Transverse colon (tissue), 4 donors: ENCODE measurements around the gene PRICKLE4. TPM values are rescaled to one million over a fixed set of nuclear protein-coding genes. Genes with fewer than 3 reads are reported as not detected.
"Not testable (repeated sequence)": the region's sequence is repeated elsewhere in the genome, so short reads cannot be mapped to it uniquely, and the experiment has no call there.

Experiments
- DNase-seq: peaks from one replicate; pipeline ENCODE4 v3.0.0-alpha.2; 2019
- H3K27ac ChIP-seq, 4 donors: fragments of 200-600 bp; sonication (generic); 2 replicates each; pipeline ENCODE4 v1.5.1; 2016 to 2018; ENCODE audit warnings: inconsistent platforms in 4 of 4
- H3K27me3 ChIP-seq: fragments of 200-600 bp; sonication (generic); 2 replicates; pipeline ENCODE4 v1.5.1; 2017; ENCODE audit warnings: inconsistent platforms
- H3K36me3 ChIP-seq, 4 donors: fragments of 200-600 bp; sonication (generic); 2 replicates each; pipeline ENCODE4 v1.5.1; 2017 to 2019; ENCODE audit warnings: inconsistent platforms in 4 of 4
- H3K4me1 ChIP-seq, 4 donors: fragments of 200-600 bp; sonication (generic); 2 replicates each; pipeline ENCODE4 v1.5.1; 2017 to 2020; ENCODE audit warnings: inconsistent platforms in 4 of 4
- H3K4me3 ChIP-seq, 4 donors: fragments of 200-600 bp; sonication (generic); 1 replicate in 1 of 4; 2 replicates in 3 of 4; pipeline versions ENCODE4 v1.5.1 to v1.6.1; 2017 to 2019; ENCODE audit warnings: inconsistent platforms in 4 of 4
- H3K9me3 ChIP-seq, 2 donors: fragments of 200-600 bp; sonication (generic); 2 replicates each; pipeline ENCODE4 v1.5.1; 2017 to 2019; ENCODE audit warnings: inconsistent platforms in 2 of 2
- EP300 ChIP-seq: sonication (generic); formaldehyde crosslinking; IDR thresholded peaks from one replicate; pipeline ENCODE4 v1.6.1; 2017; ENCODE audit warnings: antibody characterized with exemption, low read depth
- POLR2A ChIP-seq: fragments of 450-650 bp; IDR thresholded peaks from one replicate; pipeline ENCODE4 v1.6.1; 2016; ENCODE audit warnings: antibody characterized with exemption, mild to moderate bottlenecking, moderate library complexity
- POLR2AphosphoS5 ChIP-seq, 3 donors: sonication (generic); formaldehyde crosslinking; IDR thresholded peaks; one replicate each; pipeline ENCODE4 v1.6.1; 2016; ENCODE audit warnings: antibody characterized with exemption in 3 of 3
- WGBS, 2 donors: methylation state at CpG; one replicate each; pipeline ENCODE4 v1.1.5; 2018; ENCODE audit warnings: low coverage in 1 of 2; 5-methylcytosine and 5-hydroxymethylcytosine counted together
- in situ Hi-C, 4 donors: fragments of 200-750 bp; cut with MboI; loops; one replicate each; pipeline versions ENCODE4 v1.15.0 to v1.15.1; 2017; ENCODE audit warnings: low sequenced_read_pairs in 3 of 4, low pct_ligation_motif_present in 1 of 4, low pct_unique_long_range_greater_than_20kb in 1 of 4
- intact Hi-C: fragments of 100-400 bp; cut with DNase I; formaldehyde crosslinking; loops from one replicate; pipeline ENCODE4 v1.15.1; 2023; ENCODE audit warnings: low total_unique reads
- total RNA-seq, 4 donors: library from RNA; depleted of rRNA; stranded (reverse); fragments of >200 nt; gene quantifications; one replicate each; pipeline ENCODE4 v1.1.0, GENCODE V29; 2016
- TF ChIP-seq, protein P1 (sequence below), 5 experiments: fragments of 200-600 bp in 3 of 5; fragments of 450-650 bp in 2 of 5; sonication (generic) in 3 of 5; IDR thresholded peaks; 1 replicate in 2 of 5; 2 replicates in 3 of 5; pipeline ENCODE4 v1.5.1; 2016 to 2017; ENCODE audit warnings: antibody characterized with exemption in 5 of 5, inconsistent platforms in 3 of 5, mild to moderate bottlenecking in 2 of 5, moderate library complexity in 1 of 5

PRICKLE4 gene
- total RNA-seq, 4 donors from 2014 or later: 6.7 to 52.0 (median 21.0) TPM

DNA sequence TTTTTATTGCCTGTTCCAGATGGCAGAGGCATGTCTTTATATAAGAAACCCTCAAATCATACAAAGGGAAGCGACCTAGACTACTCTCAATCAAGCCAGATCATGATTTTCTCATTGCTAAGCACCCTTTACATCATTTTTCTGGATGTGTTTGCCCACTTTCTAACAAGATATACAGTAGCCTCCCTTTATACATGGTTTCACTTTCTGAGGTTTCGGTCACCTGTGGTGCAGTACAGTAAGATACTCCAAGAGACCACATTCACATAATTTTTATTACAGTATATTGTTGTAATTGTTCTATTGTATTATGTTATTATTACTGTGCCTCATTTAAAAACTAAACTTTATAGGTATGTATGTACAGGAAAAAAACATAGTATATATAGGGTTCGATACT lies 30.5 kb downstream of the PRICKLE4 start:
- H3K36me3 ChIP-seq: no peaks in the 10 kb centered on the region
- in situ Hi-C loops: no loop called here
- H3K27me3 ChIP-seq: no peaks in the 10 kb centered on the region
- H3K9me3 ChIP-seq: no peaks in the 10 kb centered on the region
- TF ChIP-seq POLR2AphosphoS5 (IDR thresholded peaks at IDR 0.05) (no peak), EP300 (no peak), POLR2A (no peak)
- TF ChIP-seq, protein P1, sequence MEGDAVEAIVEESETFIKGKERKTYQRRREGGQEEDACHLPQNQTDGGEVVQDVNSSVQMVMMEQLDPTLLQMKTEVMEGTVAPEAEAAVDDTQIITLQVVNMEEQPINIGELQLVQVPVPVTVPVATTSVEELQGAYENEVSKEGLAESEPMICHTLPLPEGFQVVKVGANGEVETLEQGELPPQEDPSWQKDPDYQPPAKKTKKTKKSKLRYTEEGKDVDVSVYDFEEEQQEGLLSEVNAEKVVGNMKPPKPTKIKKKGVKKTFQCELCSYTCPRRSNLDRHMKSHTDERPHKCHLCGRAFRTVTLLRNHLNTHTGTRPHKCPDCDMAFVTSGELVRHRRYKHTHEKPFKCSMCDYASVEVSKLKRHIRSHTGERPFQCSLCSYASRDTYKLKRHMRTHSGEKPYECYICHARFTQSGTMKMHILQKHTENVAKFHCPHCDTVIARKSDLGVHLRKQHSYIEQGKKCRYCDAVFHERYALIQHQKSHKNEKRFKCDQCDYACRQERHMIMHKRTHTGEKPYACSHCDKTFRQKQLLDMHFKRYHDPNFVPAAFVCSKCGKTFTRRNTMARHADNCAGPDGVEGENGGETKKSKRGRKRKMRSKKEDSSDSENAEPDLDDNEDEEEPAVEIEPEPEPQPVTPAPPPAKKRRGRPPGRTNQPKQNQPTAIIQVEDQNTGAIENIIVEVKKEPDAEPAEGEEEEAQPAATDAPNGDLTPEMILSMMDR (IDR thresholded peaks at IDR 0.05): no peak
- intact Hi-C loops: no loop called here
- no peak for DNase-seq
- 83 to 93% methylated on average over 3 of the region's 3 CpGs for WGBS, 2 donors
- H3K4me1 ChIP-seq: no peaks in the 10 kb centered on the region
- no peak overlapping the region for H3K27ac ChIP-seq
- no peak overlapping the region for H3K4me3 ChIP-seq

DNA sequence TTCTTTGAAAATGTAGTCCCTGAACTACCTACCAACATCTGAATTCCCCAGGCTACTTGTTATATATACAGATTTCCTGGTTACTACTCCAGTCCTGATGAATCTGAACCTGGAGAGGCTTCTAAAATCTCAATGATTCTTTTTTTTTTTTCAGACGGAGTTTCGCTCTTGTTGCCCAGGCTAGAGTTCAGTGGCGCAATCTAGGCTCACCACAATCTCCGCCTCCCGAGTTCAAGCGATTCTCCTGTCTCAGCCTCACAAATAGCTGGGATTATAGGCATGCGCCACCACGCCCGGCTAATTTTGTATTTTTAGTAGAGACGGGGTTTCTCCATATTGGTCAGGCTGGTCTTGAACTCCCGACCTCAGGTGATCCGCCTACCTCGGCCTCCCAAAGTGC lies 31.4 kb downstream of the PRICKLE4 start:
- H3K36me3 ChIP-seq, in situ Hi-C loops, H3K27ac ChIP-seq, H3K27me3 ChIP-seq, H3K9me3 ChIP-seq, intact Hi-C loops, H3K4me3 ChIP-seq, H3K4me1 ChIP-seq, DNase-seq: not testable (repeated sequence)
- WGBS, 2 donors: 96 to 100% methylated on average over 6 to 13 of the region's 13 CpGs

- intact Hi-C loops (no loop called here), in situ Hi-C loops (no loop called here)
- Histone ChIP-seq H3K4me3 (no peak overlapping the region), H3K4me1 (no peaks in the 10 kb centered on the region), H3K27ac (no peak overlapping the region), H3K27me3 (no peaks in the 10 kb centered on the region), H3K9me3 (no peaks in the 10 kb centered on the region), H3K36me3 (no peaks in the 10 kb centered on the region)
- WGBS, 2 donors: 93% methylated on average over 2 of the region's 2 CpGs
- TF ChIP-seq, protein P1 (IDR thresholded peaks at IDR 0.05): no peak
- TF ChIP-seq POLR2AphosphoS5 (IDR thresholded peaks at IDR 0.05) (no peak), EP300 (no peak), POLR2A (no peak)
- DNase-seq: no peak
These were observed 32.9 kb downstream of the PRICKLE4 start for GRCh38 chr6:41813469-41813868.

GRCh38 chr6:41813956-41814355 lies 33.4 kb downstream of the PRICKLE4 start:
- WGBS, 2 donors: 87 to 93% methylated on average over 2 of the region's 2 CpGs
- no peaks in the 10 kb centered on the region for H3K27me3 ChIP-seq
- no peak overlapping the region for H3K4me3 ChIP-seq
- in situ Hi-C loops (no loop called here), intact Hi-C loops (no loop called here)
- no peaks in the 10 kb centered on the region for H3K4me1 ChIP-seq
- H3K27ac ChIP-seq: no peak overlapping the region
- TF ChIP-seq POLR2AphosphoS5 (IDR thresholded peaks at IDR 0.05) (no peak), EP300 (no peak), POLR2A (no peak)
- TF ChIP-seq, protein P1 (IDR thresholded peaks at IDR 0.05): no peak
- no peak for DNase-seq
- no peaks in the 10 kb centered on the region for H3K36me3 ChIP-seq
- no peaks in the 10 kb centered on the region for H3K9me3 ChIP-seq

GRCh38 chr6:41814629-41815028 lies 34.0 kb downstream of the PRICKLE4 start:
- TF ChIP-seq POLR2AphosphoS5 (IDR thresholded peaks at IDR 0.05) (no peak), POLR2A (no peak)
- TF ChIP-seq, protein P1 (IDR thresholded peaks at IDR 0.05): no peak
- WGBS, 2 donors: 75 to 76% methylated on average over 4 of the region's 4 CpGs
- in situ Hi-C loops: no loop called here
- no peak overlapping the region for H3K27ac ChIP-seq
- H3K27me3 ChIP-seq: no peaks in the 10 kb centered on the region
- H3K9me3 ChIP-seq: no peaks in the 10 kb centered on the region
- H3K36me3 ChIP-seq: no peaks in the 10 kb centered on the region
- no peak overlapping the region for H3K4me3 ChIP-seq
- no peaks in the 10 kb centered on the region for H3K4me1 ChIP-seq
- DNase-seq: no peak
- intact Hi-C loops: no loop called here
